ENCODE results near the gene GGPS1.

GGPS1 gene

GRCh38 chr1:235325854-235326253 is 2.5 kb upstream of the GGPS1 start:
- H3K36me3 ChIP-seq (ENCODE audit: control insufficient read depth, insufficient read depth, low read length, severe bottlenecking): no peaks in the 10 kb centered on the region
- DNase-seq (ENCODE audit: low read depth): no peak
- peaks cover 25% of the 10 kb centered on the region for H3K4me1 ChIP-seq (ENCODE audit: control insufficient read depth, insufficient read depth, low read length)
- peak overlapping the region; percentile 93 for H3K9ac ChIP-seq (ENCODE audit: low read length)
- no peaks in the 10 kb centered on the region for H3K27me3 ChIP-seq (replicated peaks; ENCODE audit: control insufficient read depth, insufficient read depth, low read length)
- no peaks in the 10 kb centered on the region for H3K9me3 ChIP-seq (ENCODE audit: control insufficient read depth, low read length)
- peak overlapping the region; percentile 99 for H3K4me3 ChIP-seq (ENCODE audit: low read length)

- Histone ChIP-seq H3K27me3 (replicated peaks; ENCODE audit: control insufficient read depth, insufficient read depth, low read length) (no peaks in the 10 kb centered on the region), H3K36me3 (ENCODE audit: control insufficient read depth, insufficient read depth, low read length, severe bottlenecking) (no peaks in the 10 kb centered on the region), H3K9me3 (ENCODE audit: control insufficient read depth, low read length) (no peaks in the 10 kb centered on the region), H3K4me3 (ENCODE audit: low read length) (peak overlapping the region; percentile 99), H3K9ac (ENCODE audit: low read length) (peak overlapping the region; percentile 93), H3K4me1 (ENCODE audit: control insufficient read depth, insufficient read depth, low read length) (peaks cover 36% of the 10 kb centered on the region)
- DNase-seq (ENCODE audit: low read depth): peak; percentile 71
These were observed 1.4 kb upstream of the GGPS1 start for GRCh38 chr1:235326719-235327558.

- no peaks in the 10 kb centered on the region for H3K9me3 ChIP-seq (ENCODE audit: control insufficient read depth, low read length)
- no peaks in the 10 kb centered on the region for H3K27me3 ChIP-seq (replicated peaks; ENCODE audit: control insufficient read depth, insufficient read depth, low read length)
- H3K36me3 ChIP-seq (ENCODE audit: control insufficient read depth, insufficient read depth, low read length, severe bottlenecking): no peaks in the 10 kb centered on the region
- DNase-seq (ENCODE audit: low read depth): no peak
- peaks cover 40% of the 10 kb centered on the region for H3K4me1 ChIP-seq (ENCODE audit: control insufficient read depth, insufficient read depth, low read length)
- H3K9ac ChIP-seq (ENCODE audit: low read length): peak within 1 kb of the TSS; percentile 93
- peak within 1 kb of the TSS; percentile 99 for H3K4me3 ChIP-seq (ENCODE audit: low read length)
These were observed 655 bp upstream of the GGPS1 start, which contains the start of gene ARID4B for GRCh38 chr1:235327559-235328270. TSS of gene ARID4B (minus strand) at chr1:235328179. CDS start at chr1:235326919, 1,260 bp downstream.

- Histone ChIP-seq H3K9me3 (ENCODE audit: control insufficient read depth, low read length) (no peaks in the 10 kb centered on the region), H3K27me3 (replicated peaks; ENCODE audit: control insufficient read depth, insufficient read depth, low read length) (no peaks in the 10 kb centered on the region), H3K4me1 (ENCODE audit: control insufficient read depth, insufficient read depth, low read length) (peaks cover 40% of the 10 kb centered on the region), H3K36me3 (ENCODE audit: control insufficient read depth, insufficient read depth, low read length, severe bottlenecking) (no peaks in the 10 kb centered on the region), H3K9ac (ENCODE audit: low read length) (peak overlapping the region; percentile 88), H3K4me3 (ENCODE audit: low read length) (peak overlapping the region; percentile 90)
- peak; percentile 77 for DNase-seq (ENCODE audit: low read depth)
These were observed 951 bp downstream of the GGPS1 start for GRCh38 chr1:235329139-235329902.

- peak overlapping the region; percentile 90 for H3K4me3 ChIP-seq (ENCODE audit: low read length)
- peaks cover 28% of the 10 kb centered on the region for H3K4me1 ChIP-seq (ENCODE audit: control insufficient read depth, insufficient read depth, low read length)
These were observed 2.5 kb downstream of the GGPS1 start for GRCh38 chr1:235330918-235331285.

GRCh38 chr1:235331401-235331800 is 3.0 kb downstream of the GGPS1 start:
- peak; percentile 11 for DNase-seq (ENCODE audit: low read depth)
- Histone ChIP-seq H3K9ac (ENCODE audit: low read length) (peak overlapping the region; percentile 88), H3K9me3 (ENCODE audit: control insufficient read depth, low read length) (no peaks in the 10 kb centered on the region), H3K27me3 (replicated peaks; ENCODE audit: control insufficient read depth, insufficient read depth, low read length) (no peaks in the 10 kb centered on the region), H3K4me3 (ENCODE audit: low read length) (peak overlapping the region; percentile 40), H3K4me1 (ENCODE audit: control insufficient read depth, insufficient read depth, low read length) (peaks cover 23% of the 10 kb centered on the region), H3K36me3 (ENCODE audit: control insufficient read depth, insufficient read depth, low read length, severe bottlenecking) (peaks cover 8% of the 10 kb centered on the region)

More at GRCh38 chr1:235330918-235331285, 2.5 kb downstream of the GGPS1 start:
- no peaks in the 10 kb centered on the region for H3K27me3 ChIP-seq (replicated peaks; ENCODE audit: control insufficient read depth, insufficient read depth, low read length)
- peaks cover 6% of the 10 kb centered on the region for H3K36me3 ChIP-seq (ENCODE audit: control insufficient read depth, insufficient read depth, low read length, severe bottlenecking)
- H3K9me3 ChIP-seq (ENCODE audit: control insufficient read depth, low read length): no peaks in the 10 kb centered on the region
- peak overlapping the region; percentile 88 for H3K9ac ChIP-seq (ENCODE audit: low read length)
- DNase-seq (ENCODE audit: low read depth): no peak

GRCh38 chr1:235336903-235337302 is 8.5 kb downstream of the GGPS1 start:
- no peaks in the 10 kb centered on the region for H3K9me3 ChIP-seq (ENCODE audit: control insufficient read depth, low read length)
- peaks cover 30% of the 10 kb centered on the region for H3K36me3 ChIP-seq (ENCODE audit: control insufficient read depth, insufficient read depth, low read length, severe bottlenecking)
- H3K4me1 ChIP-seq (ENCODE audit: control insufficient read depth, insufficient read depth, low read length): peaks cover 4% of the 10 kb centered on the region
- no peak overlapping the region for H3K4me3 ChIP-seq (ENCODE audit: low read length)
- DNase-seq (ENCODE audit: low read depth): no peak
- H3K9ac ChIP-seq (ENCODE audit: low read length): no peak overlapping the region
- no peaks in the 10 kb centered on the region for H3K27me3 ChIP-seq (replicated peaks; ENCODE audit: control insufficient read depth, insufficient read depth, low read length)

- Histone ChIP-seq H3K4me3 (ENCODE audit: low read length) (no peak overlapping the region), H3K4me1 (ENCODE audit: control insufficient read depth, insufficient read depth, low read length) (no peaks in the 10 kb centered on the region), H3K27me3 (replicated peaks; ENCODE audit: control insufficient read depth, insufficient read depth, low read length) (no peaks in the 10 kb centered on the region), H3K9me3 (ENCODE audit: control insufficient read depth, low read length) (no peaks in the 10 kb centered on the region), H3K9ac (ENCODE audit: low read length) (no peak overlapping the region), H3K36me3 (ENCODE audit: control insufficient read depth, insufficient read depth, low read length, severe bottlenecking) (peaks cover 44% of the 10 kb centered on the region)
- no peak for DNase-seq (ENCODE audit: low read depth)
These were observed 11.4 kb downstream of the GGPS1 start for GRCh38 chr1:235339746-235340145.

GRCh38 chr1:235341334-235341733 is 13.0 kb downstream of the GGPS1 start:
- Histone ChIP-seq H3K36me3 (ENCODE audit: control insufficient read depth, insufficient read depth, low read length, severe bottlenecking) (peaks cover 39% of the 10 kb centered on the region), H3K4me3 (ENCODE audit: low read length) (no peak overlapping the region)
- no peak for DNase-seq (ENCODE audit: low read depth)

GRCh38 chr1:235342039-235342438 is 13.7 kb downstream of the GGPS1 start:
- Histone ChIP-seq H3K4me1 (ENCODE audit: control insufficient read depth, insufficient read depth, low read length) (no peaks in the 10 kb centered on the region), H3K27me3 (replicated peaks; ENCODE audit: control insufficient read depth, insufficient read depth, low read length) (no peaks in the 10 kb centered on the region), H3K9ac (ENCODE audit: low read length) (no peak overlapping the region), H3K4me3 (ENCODE audit: low read length) (no peak overlapping the region), H3K9me3 (ENCODE audit: control insufficient read depth, low read length) (no peaks in the 10 kb centered on the region), H3K36me3 (ENCODE audit: control insufficient read depth, insufficient read depth, low read length, severe bottlenecking) (peaks cover 32% of the 10 kb centered on the region)
- DNase-seq (ENCODE audit: low read depth): no peak

More at GRCh38 chr1:235341334-235341733, 13.0 kb downstream of the GGPS1 start:
- Histone ChIP-seq H3K4me1 (ENCODE audit: control insufficient read depth, insufficient read depth, low read length) (no peaks in the 10 kb centered on the region), H3K27me3 (replicated peaks; ENCODE audit: control insufficient read depth, insufficient read depth, low read length) (no peaks in the 10 kb centered on the region), H3K9me3 (ENCODE audit: control insufficient read depth, low read length) (no peaks in the 10 kb centered on the region), H3K9ac (ENCODE audit: low read length) (no peak overlapping the region)

- no peak for DNase-seq (ENCODE audit: low read depth)
- H3K9me3 ChIP-seq (ENCODE audit: control insufficient read depth, low read length): no peaks in the 10 kb centered on the region
- no peak overlapping the region for H3K9ac ChIP-seq (ENCODE audit: low read length)
- H3K4me3 ChIP-seq (ENCODE audit: low read length): no peak overlapping the region
- peaks cover 30% of the 10 kb centered on the region for H3K36me3 ChIP-seq (ENCODE audit: control insufficient read depth, insufficient read depth, low read length, severe bottlenecking)
- H3K4me1 ChIP-seq (ENCODE audit: control insufficient read depth, insufficient read depth, low read length): no peaks in the 10 kb centered on the region
- no peaks in the 10 kb centered on the region for H3K27me3 ChIP-seq (replicated peaks; ENCODE audit: control insufficient read depth, insufficient read depth, low read length)
These were observed 14.1 kb downstream of the GGPS1 start for GRCh38 chr1:235342471-235342870.
